Measurements from ENCODE around the gene RAB42. TPM values are rescaled to one million over a fixed set of nuclear protein-coding genes. Genes with fewer than 3 reads are reported as not detected.
A peak's percentile ranks its signal among the peaks of the same experiment; 100 is the strongest.

The RAB42 gene
- total and polyA plus RNA-seq, 2 of the 8 experiments (the other 6 are each of a cell fraction or from before 2014, with no cell fraction given) = 12.5 to 16.6 TPM

DNA sequence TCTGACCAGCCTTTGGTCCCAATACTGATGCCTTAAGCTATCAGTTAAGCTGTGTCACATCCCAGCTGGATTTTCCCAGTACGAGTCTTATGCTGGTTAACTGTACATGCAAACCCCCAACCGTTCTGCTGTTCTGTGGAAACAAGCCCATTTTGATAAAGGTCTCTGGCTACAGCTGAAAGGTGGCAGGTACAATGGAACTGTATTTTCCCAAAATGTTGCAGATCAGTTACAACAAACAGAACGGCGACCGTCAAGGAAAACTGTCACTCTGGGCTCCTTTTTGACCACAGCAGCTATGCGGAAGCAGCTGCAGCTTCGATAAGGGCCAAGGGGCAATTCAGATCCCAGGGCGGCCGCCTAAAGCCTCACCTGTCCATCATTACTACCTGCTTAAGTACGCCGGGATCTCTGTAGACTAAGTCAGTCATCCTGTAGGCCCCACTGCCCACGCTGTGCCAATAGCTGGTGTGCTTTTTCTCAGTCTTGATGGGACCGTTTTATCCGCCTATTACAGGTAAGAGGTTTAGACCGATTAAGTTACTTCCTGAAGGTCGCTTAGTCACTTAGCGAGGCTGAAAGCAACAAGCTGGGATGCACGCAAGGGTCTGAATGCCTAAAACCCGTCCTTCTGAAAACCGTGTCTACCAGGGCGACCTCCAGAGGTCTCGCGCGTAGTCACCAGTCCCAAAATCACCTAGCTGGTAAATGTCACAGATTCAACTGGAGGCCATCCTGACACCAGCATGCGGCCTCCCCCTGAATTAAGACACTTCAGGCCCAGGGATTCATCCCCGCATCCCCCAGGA lies 11.1 kb upstream of the RAB42 start:
- Histone ChIP-seq H3K27me3 (replicated peaks in 1 of 4; ENCODE audit: control insufficient read depth in 3 of 4, extremely low read depth in 1 of 4, insufficient read depth in 3 of 4, low read length in 3 of 4) (peaks cover 0 to 4% (median 2%) of the 10 kb centered on the region in 4 experiments; a peak in 2 of 7 replicates), H3K23me2 (ENCODE audit: low read depth, low read length) (peaks cover 15% of the 10 kb centered on the region), H3K36me3 (ENCODE audit: control insufficient read depth in 2 of 4, insufficient read depth in 4 of 4, low read length in 3 of 4) (peaks cover 19 to 42% (median 34%) of the 10 kb centered on the region in 4 experiments), H3K23ac (ENCODE audit: insufficient read length) (no peak overlapping the region), H4K20me1 (replicated peaks in 1 of 2; ENCODE audit: control insufficient read depth in 1 of 2, insufficient read depth in 2 of 2, low read length in 2 of 2) (peaks cover 15 to 23% of the 10 kb centered on the region in 2 experiments), H2BK12ac (ENCODE audit: low read depth, low read length) (no peak overlapping the region), H2BK15ac (ENCODE audit: low read length) (no peak overlapping the region), H3K4ac (replicated peaks; ENCODE audit: insufficient read length, low read depth, low read length) (no peak overlapping the region), H3K9ac (replicated peaks in 1 of 4; ENCODE audit: extremely low read depth in 1 of 4, low read depth in 3 of 4, low read length in 3 of 4) (peak overlapping the region; percentile 69 to 89 (median 76)), H2AK5ac (ENCODE audit: low read depth, low read length) (no peak overlapping the region), H2BK5ac (ENCODE audit: low read depth, low read length) (peak overlapping the region; percentile 76; the same call in 1 of the 2 replicates), H3K56ac (replicated peaks; ENCODE audit: insufficient read length, low read depth, low read length) (no peak overlapping the region), H3K79me2 (ENCODE audit: control insufficient read depth in 1 of 2, insufficient read depth in 2 of 2, low read length in 2 of 2) (peaks cover 10 to 21% of the 10 kb centered on the region in 2 experiments), H3K4me1 (replicated peaks in 1 of 4; ENCODE audit: control insufficient read depth in 3 of 4, insufficient read depth in 4 of 4, low read length in 3 of 4) (peaks cover 0 to 11% (median 6%) of the 10 kb centered on the region in 4 experiments; a peak in 4 of 7 replicates), H3K14ac (ENCODE audit: insufficient read length) (no peak overlapping the region), H2BK120ac (replicated peaks; ENCODE audit: low read depth, low read length) (no peak overlapping the region), H2AFZ (ENCODE audit: low read length) (no peak overlapping the region), H3K9me3 (ENCODE audit: insufficient read depth in 2 of 2, low read depth in 1 of 2, low read length in 1 of 2) (no peaks in the 10 kb centered on the region), H4K5ac (ENCODE audit: insufficient read length, low read depth, low read length) (no peak overlapping the region), H4K8ac (ENCODE audit: extremely low read depth, insufficient read depth, low read length) (no peak overlapping the region), H3K4me2 (ENCODE audit: insufficient read depth in 1 of 2, low read depth in 2 of 2, low read length in 2 of 2) (peak overlapping the region; percentile 75 to 90), H3K4me3 (ENCODE audit: extremely low read depth in 1 of 4, insufficient read depth in 2 of 4, low read depth in 3 of 4, low read length in 4 of 4) (peak overlapping the region; percentile 86 to 97 (median 92)), H4K91ac (replicated peaks; ENCODE audit: insufficient read length, low read length) (no peak overlapping the region), H3K27ac (ENCODE audit: low read depth, low read length) (peak overlapping the region; percentile 30; the same call in 1 of the 2 replicates), H2BK20ac (ENCODE audit: low read length) (no peak overlapping the region), H3K18ac (ENCODE audit: extremely low read depth, low read length) (0 out of 2 replicates have a peak overlapping the region, but pooled peaks have one; percentile 72), H3K79me1 (ENCODE audit: low read depth, low read length) (peaks cover 4% of the 10 kb centered on the region; the same call in 1 of the 2 replicates)
- DNase-seq (ENCODE audit: low read depth in 1 of 2, low spot score in 2 of 2) (no peak), FAIRE-seq (no peak)
- ChIA-PET POLR2A (ENCODE audit: partially characterized antibody) (interaction anchor here (0.5 to 23.4 kb wide), 59 partner anchors 17 to 708 kb away, joined by 3 to 660 read pairs (median 4); partner anchors contain the start of genes GMEB1, MED18, PHACTR4 and RAB42), CTCF (ENCODE audit: partially characterized antibody) (interaction anchor here (0.7 to 9.7 kb wide), 21 partner anchors 10 to 1175 kb away, joined by 3 to 73 read pairs (median 3); partner anchors contain the start of genes RAB42 and TRNAU1AP)
- 4% methylated on average over 26 of the region's 26 CpGs; no CpG with 5 or more reads in 1 of the 2 experiments for WGBS, 2 experiments (ENCODE audit: extremely low coverage in 1 of 2, insufficient coverage in 1 of 2, insufficient read length in 1 of 2, insufficient replicate concordance in 2 of 2, low coverage in 1 of 2, low lambda C conversion rate in 2 of 2, missing lambda C conversion rate in 1 of 2)
- TF ChIP-seq ASH2L (IDR thresholded peaks at IDR 0.05; ENCODE audit: low read length) (peak; percentile 59), NRF1 (IDR thresholded peaks at IDR 0.05; ENCODE audit: low read depth, low read length) (no peak), SIN3A (conservative IDR thresholded peaks at IDR 0.05 in 1 of 2, IDR thresholded peaks at IDR 0.05 in 1 of 2; ENCODE audit: low read depth in 1 of 2, low read length in 2 of 2) (peak; percentile 34 to 45; a peak in 1 of 4 replicates), CREB1 (IDR thresholded peaks at IDR 0.05) (no peak), EP300 (IDR thresholded peaks at IDR 0.05; ENCODE audit: borderline replicate concordance in 1 of 2, low read depth in 2 of 2, low read length in 2 of 2) (no peak), POLR2A (IDR thresholded peaks at IDR 0.05; ENCODE audit: control extremely low read depth in 1 of 2, low read depth in 2 of 2, low read length in 2 of 2) (no peak), KDM4A (IDR thresholded peaks at IDR 0.05; ENCODE audit: low read depth, low read length, severe bottlenecking) (no peak), POLR2AphosphoS5 (IDR thresholded peaks at IDR 0.05; ENCODE audit: low read depth, low read length) (0 out of 2 replicates have a peak, but pooled peaks have one; percentile 22), GTF2F1 (IDR thresholded peaks at IDR 0.05; ENCODE audit: borderline replicate concordance, low read depth, low read length) (no peak), RAD21 (IDR thresholded peaks at IDR 0.05 in 1 of 2, conservative IDR thresholded peaks at IDR 0.05 in 1 of 2; ENCODE audit: low read depth in 2 of 2, low read length in 2 of 2) (peak in 1 of 2 experiments; percentile 37; a peak in 2 of 4 replicates)
